Measurements from ENCODE around the gene DUSP7. TPM values are rescaled to one million over a fixed set of nuclear protein-coding genes. Genes with fewer than 3 reads are reported as not detected.

The DUSP7 gene
- total and polyA plus RNA-seq, 9 of the 15 experiments (the other 6 are each of a cell fraction or from before 2014, with no cell fraction given), result 0.45 to 15.8 (median 8.2) TPM

GRCh38 chr3:52087731-52088130 lies 31.4 kb upstream of the DUSP7 start:
- Histone ChIP-seq H3K36me3 (ENCODE audit: control insufficient read depth, insufficient read depth, low read length) (peaks cover 8% of the 10 kb centered on the region; the same call in 1 of the 3 replicates), H3K4me3 (no peak overlapping the region), H3K9ac (ENCODE audit: insufficient read depth in 1 of 2, low read depth in 2 of 2, low read length in 2 of 2) (peak overlapping the region in 1 of 2 experiments; percentile 72; a peak in 1 of 4 replicates), H3K9me3 (replicated peaks; ENCODE audit: control insufficient read depth, insufficient read depth, low read depth, low read length) (no peaks in the 10 kb centered on the region), H3K4me1 (replicated peaks in 1 of 2; ENCODE audit: control insufficient read depth in 2 of 2, insufficient read depth in 2 of 2, low read length in 2 of 2) (peaks cover 21 to 38% of the 10 kb centered on the region in 2 experiments), H2AFZ (ENCODE audit: low read depth, low read length) (no peak overlapping the region), H3K27ac (ENCODE audit: extremely low read depth, low read depth, low read length) (no peak overlapping the region; the same call in 2 of the 3 replicates), H3K9me1 (ENCODE audit: control insufficient read depth, insufficient read depth, low read length) (no peaks in the 10 kb centered on the region), H3K4me2 (ENCODE audit: insufficient read depth, low read length) (no peak overlapping the region), H3K27me3 (ENCODE audit: control insufficient read depth in 2 of 2, insufficient read depth in 2 of 2, low read length in 2 of 2) (no peaks in the 10 kb centered on the region), H3K79me2 (ENCODE audit: control insufficient read depth, insufficient read depth, low read length) (no peaks in the 10 kb centered on the region), H4K20me1 (replicated peaks; ENCODE audit: control insufficient read depth, insufficient read depth, low read length) (no peaks in the 10 kb centered on the region)
- DNase-seq (ENCODE audit: extremely low read depth in 1 of 4, low spot score in 3 of 4), result no peak
- ATAC-seq, result no peak
- POLR2A ChIA-PET, result interaction anchor here (0.6 to 0.9 kb wide), 4 partner anchors 18 to 407 kb away, joined by 3 read pairs; partner anchors contain the start of gene RPL29
- BruUV-seq (replicated peaks), result no TSS peak
- 80% methylated on average over 3 of the region's 3 CpGs for WGBS (ENCODE audit: insufficient coverage, low coverage, missing lambda C conversion rate)
- CTCF ChIA-PET (ENCODE audit: low intra/inter-chr PET ratio), result no interaction called here
- in situ Hi-C loops (cut with MboI) (no loop called here), intact Hi-C loops (cut with micrococcal nuclease) (no loop called here)
- no peak for TF ChIP-seq HDAC1 (IDR thresholded peaks at IDR 0.05)
- no peak for TF ChIP-seq RBM15 (IDR thresholded peaks at IDR 0.05; ENCODE audit: insufficient read depth, low read length)
- TF ChIP-seq, protein P1, sequence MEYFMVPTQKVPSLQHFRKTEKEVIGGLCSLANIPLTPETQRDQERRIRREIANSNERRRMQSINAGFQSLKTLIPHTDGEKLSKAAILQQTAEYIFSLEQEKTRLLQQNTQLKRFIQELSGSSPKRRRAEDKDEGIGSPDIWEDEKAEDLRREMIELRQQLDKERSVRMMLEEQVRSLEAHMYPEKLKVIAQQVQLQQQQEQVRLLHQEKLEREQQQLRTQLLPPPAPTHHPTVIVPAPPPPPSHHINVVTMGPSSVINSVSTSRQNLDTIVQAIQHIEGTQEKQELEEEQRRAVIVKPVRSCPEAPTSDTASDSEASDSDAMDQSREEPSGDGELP (CRISPR knock-in tag; IDR thresholded peaks at IDR 0.05; ENCODE audit: borderline replicate concordance), result no peak
- TF ChIP-seq ZNF76 (CRISPR knock-in tag; IDR thresholded peaks at IDR 0.05; ENCODE audit: borderline replicate concordance), result no peak
- no peak for TF ChIP-seq TGIF2 (CRISPR knock-in tag; IDR thresholded peaks at IDR 0.05)
- no peak for FAIRE-seq
